ENCODE measurements around the gene EMC8. TPM values are rescaled to one million over a fixed set of nuclear protein-coding genes. Genes with fewer than 3 reads are reported as not detected.
A peak's percentile ranks its signal among the peaks of the same experiment; 100 is the strongest.

The EMC8 gene
- total RNA-seq, 1 donor from 2014 or later = 41.4 TPM

DNA sequence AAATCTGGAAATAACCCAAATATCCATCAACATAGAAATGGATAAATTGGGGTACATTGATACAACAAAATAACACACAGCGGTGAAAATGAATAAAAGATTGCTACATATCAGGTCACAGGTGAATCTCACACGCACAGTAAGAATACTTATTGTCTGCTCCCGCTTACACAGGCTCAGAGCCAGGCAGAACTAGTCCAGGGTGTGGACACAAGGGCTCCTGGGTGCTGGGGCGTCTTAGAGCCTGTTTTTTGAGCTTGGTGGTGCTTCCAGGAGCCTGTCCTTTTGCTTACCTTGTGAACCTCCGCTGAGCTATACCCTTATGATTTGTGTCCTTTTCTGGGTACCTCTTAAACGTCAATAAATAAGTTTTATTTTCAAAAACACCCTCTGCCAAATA is 28.6 kb downstream of the EMC8 start:
- H3K9me3 Mint-ChIP-seq = no peaks in the 10 kb centered on the region
- peaks cover 11% of the 10 kb centered on the region for H3K4me1 Mint-ChIP-seq (ENCODE audit: unreplicated experiment)
- H3K27me3 Mint-ChIP-seq = peaks cover 8% of the 10 kb centered on the region
- no peak overlapping the region for H3K27ac Mint-ChIP-seq
- TF ChIP-seq, protein P1, sequence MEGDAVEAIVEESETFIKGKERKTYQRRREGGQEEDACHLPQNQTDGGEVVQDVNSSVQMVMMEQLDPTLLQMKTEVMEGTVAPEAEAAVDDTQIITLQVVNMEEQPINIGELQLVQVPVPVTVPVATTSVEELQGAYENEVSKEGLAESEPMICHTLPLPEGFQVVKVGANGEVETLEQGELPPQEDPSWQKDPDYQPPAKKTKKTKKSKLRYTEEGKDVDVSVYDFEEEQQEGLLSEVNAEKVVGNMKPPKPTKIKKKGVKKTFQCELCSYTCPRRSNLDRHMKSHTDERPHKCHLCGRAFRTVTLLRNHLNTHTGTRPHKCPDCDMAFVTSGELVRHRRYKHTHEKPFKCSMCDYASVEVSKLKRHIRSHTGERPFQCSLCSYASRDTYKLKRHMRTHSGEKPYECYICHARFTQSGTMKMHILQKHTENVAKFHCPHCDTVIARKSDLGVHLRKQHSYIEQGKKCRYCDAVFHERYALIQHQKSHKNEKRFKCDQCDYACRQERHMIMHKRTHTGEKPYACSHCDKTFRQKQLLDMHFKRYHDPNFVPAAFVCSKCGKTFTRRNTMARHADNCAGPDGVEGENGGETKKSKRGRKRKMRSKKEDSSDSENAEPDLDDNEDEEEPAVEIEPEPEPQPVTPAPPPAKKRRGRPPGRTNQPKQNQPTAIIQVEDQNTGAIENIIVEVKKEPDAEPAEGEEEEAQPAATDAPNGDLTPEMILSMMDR (conservative IDR thresholded peaks at IDR 0.05) = no peak
- no peaks in the 10 kb centered on the region for H3K36me3 Mint-ChIP-seq
- no peak overlapping the region for H3K4me3 Mint-ChIP-seq
- DNase-seq (ENCODE audit: extremely low spot score, unreplicated experiment) = no peak

DNA sequence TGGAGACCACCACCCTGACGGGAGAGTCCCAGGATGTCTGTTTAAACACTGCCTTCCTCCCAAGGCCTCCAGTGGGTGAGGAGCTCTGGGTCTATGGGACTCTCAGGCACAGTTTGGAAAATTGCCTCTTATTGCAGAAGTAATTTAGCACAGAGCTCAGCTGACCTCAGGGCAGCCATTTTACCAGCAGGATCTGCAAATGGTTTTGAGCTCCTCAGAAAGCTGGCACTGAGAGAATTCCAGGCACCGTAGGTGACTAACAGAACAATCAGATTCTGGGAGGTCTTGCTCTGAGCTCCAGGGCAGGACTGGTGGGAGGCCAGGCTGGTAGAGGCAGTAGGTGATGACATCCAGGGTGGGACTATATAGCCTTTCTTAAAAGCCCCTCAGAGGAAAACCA is 31.1 kb downstream of the EMC8 start:
- Mint-ChIP-seq H3K4me3 (no peak overlapping the region), H3K36me3 (no peaks in the 10 kb centered on the region), H3K27ac (peak overlapping the region; percentile 62), H3K27me3 (peaks cover 16% of the 10 kb centered on the region), H3K4me1 (ENCODE audit: unreplicated experiment) (peaks cover 11% of the 10 kb centered on the region), H3K9me3 (no peaks in the 10 kb centered on the region)
- DNase-seq (ENCODE audit: extremely low spot score, unreplicated experiment) = no peak
- TF ChIP-seq, protein P1 (conservative IDR thresholded peaks at IDR 0.05) = no peak

DNA sequence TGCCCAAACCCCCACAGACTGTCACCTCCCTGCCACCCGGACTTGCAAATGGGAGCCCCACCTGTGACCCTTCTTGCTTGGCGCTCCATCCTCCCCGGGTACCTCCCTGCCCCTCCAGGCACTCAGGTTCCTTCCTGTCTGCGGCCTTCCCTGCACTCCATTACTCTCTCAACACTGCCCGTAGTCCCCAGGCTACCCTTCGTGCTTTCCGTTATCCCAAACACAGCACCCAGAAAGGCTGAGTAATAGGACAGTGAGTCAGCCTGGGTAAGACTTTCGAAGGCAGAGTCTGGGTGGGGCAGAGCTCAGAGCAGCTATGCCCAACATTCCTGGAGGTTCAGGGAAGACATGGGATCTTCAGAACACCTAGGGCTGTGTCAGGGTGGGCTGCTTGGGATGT is 31.8 kb downstream of the EMC8 start:
- peaks cover 16% of the 10 kb centered on the region for H3K27me3 Mint-ChIP-seq
- no peaks in the 10 kb centered on the region for H3K9me3 Mint-ChIP-seq
- no peak overlapping the region for H3K4me3 Mint-ChIP-seq
- no peak for DNase-seq (ENCODE audit: extremely low spot score, unreplicated experiment)
- TF ChIP-seq, protein P1 (conservative IDR thresholded peaks at IDR 0.05) = no peak
- no peaks in the 10 kb centered on the region for H3K36me3 Mint-ChIP-seq
- H3K27ac Mint-ChIP-seq = peak overlapping the region; percentile 62
- peaks cover 11% of the 10 kb centered on the region for H3K4me1 Mint-ChIP-seq (ENCODE audit: unreplicated experiment)

DNA sequence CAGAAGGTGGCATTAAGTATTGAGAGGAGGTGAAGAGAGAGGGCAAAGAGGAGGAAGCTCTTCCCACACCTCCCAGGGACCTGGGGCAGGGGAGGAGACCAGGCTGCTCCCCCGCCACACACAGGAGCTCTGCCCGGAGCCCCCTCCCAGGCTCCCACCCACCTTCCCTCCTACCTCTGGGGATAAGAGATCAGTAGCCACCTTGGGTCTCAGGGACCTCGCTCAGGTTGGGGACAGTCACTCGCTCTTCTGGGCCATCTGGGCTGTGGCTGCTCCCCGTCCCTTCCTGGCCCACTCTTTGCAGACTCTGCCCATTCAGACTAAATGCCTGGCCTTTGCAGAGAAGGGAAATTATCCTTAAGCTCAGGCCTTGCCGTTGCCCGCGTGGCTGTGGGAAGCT is 33.6 kb downstream of the EMC8 start:
- Mint-ChIP-seq H3K27me3 (peaks cover 20% of the 10 kb centered on the region), H3K9me3 (no peaks in the 10 kb centered on the region), H3K36me3 (no peaks in the 10 kb centered on the region), H3K4me1 (ENCODE audit: unreplicated experiment) (peaks cover 11% of the 10 kb centered on the region), H3K4me3 (no peak overlapping the region), H3K27ac (no peak overlapping the region)
- DNase-seq (ENCODE audit: extremely low spot score, unreplicated experiment) = no peak
- TF ChIP-seq, protein P1 (conservative IDR thresholded peaks at IDR 0.05) = no peak

DNA sequence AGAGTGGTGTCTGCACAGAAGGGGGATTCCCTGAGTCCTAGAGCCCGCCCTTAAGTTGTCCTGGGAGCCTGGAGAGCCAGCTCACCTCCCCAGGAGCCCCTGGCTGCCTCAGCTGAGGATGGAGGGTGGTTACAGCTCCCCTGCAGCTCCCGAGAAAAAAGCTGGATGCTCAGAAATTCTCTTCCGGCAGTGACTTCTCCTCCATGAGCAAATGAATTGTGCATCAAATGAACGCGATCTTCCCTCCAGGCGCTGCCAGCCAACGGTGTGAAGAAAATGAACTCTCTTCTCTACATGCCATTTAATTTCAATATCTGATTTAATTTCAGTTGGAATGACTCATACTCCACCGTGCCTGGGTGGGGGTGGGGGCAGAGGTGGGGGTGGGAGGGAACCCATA is 34.1 kb downstream of the EMC8 start:
- Mint-ChIP-seq H3K4me3 (no peak overlapping the region), H3K36me3 (no peaks in the 10 kb centered on the region), H3K9me3 (no peaks in the 10 kb centered on the region), H3K27ac (no peak overlapping the region), H3K27me3 (peaks cover 22% of the 10 kb centered on the region), H3K4me1 (ENCODE audit: unreplicated experiment) (peaks cover 11% of the 10 kb centered on the region)
- TF ChIP-seq, protein P1 (conservative IDR thresholded peaks at IDR 0.05) = no peak
- no peak for DNase-seq (ENCODE audit: extremely low spot score, unreplicated experiment)

DNA sequence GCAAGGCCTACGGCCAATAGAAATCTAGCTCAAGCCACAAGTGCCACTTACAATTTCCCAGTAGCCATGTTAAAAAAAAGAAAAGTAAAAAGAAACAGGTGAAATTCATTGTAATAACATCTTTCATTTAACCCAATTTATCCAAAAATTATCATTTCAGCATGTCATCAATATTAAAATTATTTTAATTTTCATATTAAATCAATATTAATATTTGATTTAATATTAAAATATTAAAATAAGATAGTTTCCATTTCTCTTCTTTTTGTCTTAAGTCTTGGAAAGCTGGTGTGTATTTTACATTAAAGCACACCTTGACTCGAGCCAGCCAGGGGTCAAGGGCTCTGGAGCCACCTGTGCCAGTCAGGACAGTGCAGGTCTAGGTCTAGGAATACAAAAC is 35.7 kb downstream of the EMC8 start:
- TF ChIP-seq, protein P1 (conservative IDR thresholded peaks at IDR 0.05) = no peak
- H3K27ac Mint-ChIP-seq = peak overlapping the region; percentile 22
- DNase-seq (ENCODE audit: extremely low spot score, unreplicated experiment) = no peak

More for the DNA sequence above, 35.7 kb downstream of the EMC8 start:
- H3K4me1 Mint-ChIP-seq (ENCODE audit: unreplicated experiment) = peaks cover 11% of the 10 kb centered on the region
- no peaks in the 10 kb centered on the region for H3K9me3 Mint-ChIP-seq
- no peaks in the 10 kb centered on the region for H3K36me3 Mint-ChIP-seq
- no peak overlapping the region for H3K4me3 Mint-ChIP-seq
- H3K27me3 Mint-ChIP-seq = peaks cover 37% of the 10 kb centered on the region

Data from type B pancreatic cell (in vitro differentiated cells).